Hematopoietic multipotent progenitor cell treated with erythropoietin and hydrocortisone succinate and interleukin-3 and kit ligand, for 17 days (in vitro differentiated cells): ENCODE measurements around the gene CFHR2.

Experiments used
- DNase-seq: peaks from one replicate; pipeline ENCODE4 v3.0.0-alpha.2; 2015; ENCODE audit warnings: low spot score

CFHR2 gene

GRCh38 chr1:197001828-197002227 lies 58.3 kb downstream of the CFHR2 start:
- no peak for DNase-seq

GRCh38 chr1:197003132-197003531 lies 59.6 kb downstream of the CFHR2 start:
- no peak for DNase-seq

- DNase-seq = no peak
Observed at GRCh38 chr1:197008861-197009260, 65.3 kb downstream of the CFHR2 start.
